Stimulated activated CD8-positive, alpha-beta memory T cell treated with anti-CD3 and anti-CD28 coated beads, Interleukin-2, amount 100 ng/mL, for 48 hours (primary cell): ENCODE data around the gene LRRC8E.
A peak's percentile ranks its signal among the peaks of the same experiment; 100 is the strongest.

Experiments
- DNase-seq, 2 donors: peaks; one replicate each; pipeline ENCODE4 v3.0.0-alpha.2; 2020; ENCODE audit warnings: low read depth in 2 of 2

The LRRC8E gene

GRCh38 chr19:7868326-7868670 lies 20.0 kb upstream of the LRRC8E start:
- no peak for DNase-seq

- DNase-seq: peak; percentile 68 to 76
Observed at GRCh38 chr19:7868671-7869452, 19.4 kb upstream of the LRRC8E start.

GRCh38 chr19:7869453-7869909 lies 18.8 kb upstream of the LRRC8E start:
- peak; percentile 59 to 71 for DNase-seq

- peak in 1 of 2 donors; percentile 48 for DNase-seq
Observed at GRCh38 chr19:7869910-7870511, 18.3 kb upstream of the LRRC8E start.

GRCh38 chr19:7870571-7871436 lies 17.5 kb upstream of the LRRC8E start:
- DNase-seq: peak; percentile 43 to 61

- DNase-seq: peak; percentile 76 to 87
Observed at GRCh38 chr19:7871437-7872305, 16.6 kb upstream of the LRRC8E start.

GRCh38 chr19:7872306-7873204 lies 15.8 kb upstream of the LRRC8E start:
- no peak for DNase-seq

- no peak for DNase-seq
Observed at GRCh38 chr19:7873304-7874075, 14.8 kb upstream of the LRRC8E start.

GRCh38 chr19:7874076-7874896 lies 14.0 kb upstream of the LRRC8E start, which contains the start of gene PRR36:
TSS of gene PRR36 (minus strand) at chr19:7874390. CDS start at chr19:7873689, 701 bp downstream.
- no peak for DNase-seq

- DNase-seq: no peak
Observed at GRCh38 chr19:7874897-7875273, 13.4 kb upstream of the LRRC8E start.

GRCh38 chr19:7877249-7877836 lies 11.0 kb upstream of the LRRC8E start:
- DNase-seq: no peak

GRCh38 chr19:7879111-7879807 lies 9.1 kb upstream of the LRRC8E start:
- DNase-seq: no peak

GRCh38 chr19:7879836-7880235 lies 8.5 kb upstream of the LRRC8E start:
- DNase-seq: no peak

- DNase-seq: no peak
Observed at GRCh38 chr19:7881910-7882309, 6.4 kb upstream of the LRRC8E start.

GRCh38 chr19:7883105-7883504 lies 5.2 kb upstream of the LRRC8E start:
- no peak for DNase-seq

- no peak for DNase-seq
Observed at GRCh38 chr19:7883796-7884570, 4.3 kb upstream of the LRRC8E start.

- no peak for DNase-seq
Observed at GRCh38 chr19:7885818-7886217, 2.5 kb upstream of the LRRC8E start.
